HL-60 (cell line): ENCODE data around the gene NOVA2.

Experiments used
- DNase-seq, 2 experiments: peaks; one replicate each; pipeline ENCODE4 v3.0.0-alpha.2; 2010 to 2020; ENCODE audit warnings: low read depth in 1 of 2, low spot score in 1 of 2
- H3K27ac ChIP-seq: fragments of 250-450 bp; sonication (Bioruptor Pico); replicated peaks from 2 replicates; pipeline ENCODE4 v1.5.1; 2020; ENCODE audit warnings: mild to moderate bottlenecking, moderate library complexity
- H3K27me3 ChIP-seq: fragments of 250-450 bp; sonication (Bioruptor Pico); 2 replicates; pipeline ENCODE4 v1.5.1; 2021; ENCODE audit warnings: mild to moderate bottlenecking, moderate library complexity; ENCODE audit not compliant: insufficient read depth, poor library complexity, severe bottlenecking
- H3K4me3 ChIP-seq: replicated peaks from 2 replicates; pipeline ENCODE4 v1.5.1; 2011; ENCODE audit warnings: mild to moderate bottlenecking, control low read depth, low read length; ENCODE audit not compliant: insufficient read depth
- CTCF ChIP-seq: IDR thresholded peaks from one replicate; pipeline ENCODE4 v1.5.1; 2011; ENCODE audit warnings: low read length, control low read depth, inconsistent platforms; ENCODE audit not compliant: insufficient read depth
- GABPA ChIP-seq: IDR thresholded peaks from 2 replicates; pipeline ENCODE4 v1.6.1; 2012; ENCODE audit warnings: low read depth
- POLR2AphosphoS5 ChIP-seq: IDR thresholded peaks from 2 replicates; pipeline ENCODE4 v1.6.1; 2012; ENCODE audit warnings: low read depth
- SPI1 ChIP-seq: IDR thresholded peaks from 2 replicates; pipeline ENCODE4 v1.6.1; 2012; ENCODE audit warnings: low read depth, mild to moderate bottlenecking, borderline replicate concordance
- TF ChIP-seq, protein P1 (sequence below): IDR thresholded peaks from 2 replicates; pipeline ENCODE4 v1.6.1; 2012; ENCODE audit warnings: low read depth; ENCODE audit not compliant: insufficient replicate concordance

NOVA2 gene

GRCh38 chr19:45990113-45990728 is 16.6 kb upstream of the NOVA2 start:
- no peak for DNase-seq
- Histone ChIP-seq H3K27me3 (no peaks in the 10 kb centered on the region), H3K27ac (no peak overlapping the region), H3K4me3 (no peak overlapping the region)
- TF ChIP-seq, protein P1, sequence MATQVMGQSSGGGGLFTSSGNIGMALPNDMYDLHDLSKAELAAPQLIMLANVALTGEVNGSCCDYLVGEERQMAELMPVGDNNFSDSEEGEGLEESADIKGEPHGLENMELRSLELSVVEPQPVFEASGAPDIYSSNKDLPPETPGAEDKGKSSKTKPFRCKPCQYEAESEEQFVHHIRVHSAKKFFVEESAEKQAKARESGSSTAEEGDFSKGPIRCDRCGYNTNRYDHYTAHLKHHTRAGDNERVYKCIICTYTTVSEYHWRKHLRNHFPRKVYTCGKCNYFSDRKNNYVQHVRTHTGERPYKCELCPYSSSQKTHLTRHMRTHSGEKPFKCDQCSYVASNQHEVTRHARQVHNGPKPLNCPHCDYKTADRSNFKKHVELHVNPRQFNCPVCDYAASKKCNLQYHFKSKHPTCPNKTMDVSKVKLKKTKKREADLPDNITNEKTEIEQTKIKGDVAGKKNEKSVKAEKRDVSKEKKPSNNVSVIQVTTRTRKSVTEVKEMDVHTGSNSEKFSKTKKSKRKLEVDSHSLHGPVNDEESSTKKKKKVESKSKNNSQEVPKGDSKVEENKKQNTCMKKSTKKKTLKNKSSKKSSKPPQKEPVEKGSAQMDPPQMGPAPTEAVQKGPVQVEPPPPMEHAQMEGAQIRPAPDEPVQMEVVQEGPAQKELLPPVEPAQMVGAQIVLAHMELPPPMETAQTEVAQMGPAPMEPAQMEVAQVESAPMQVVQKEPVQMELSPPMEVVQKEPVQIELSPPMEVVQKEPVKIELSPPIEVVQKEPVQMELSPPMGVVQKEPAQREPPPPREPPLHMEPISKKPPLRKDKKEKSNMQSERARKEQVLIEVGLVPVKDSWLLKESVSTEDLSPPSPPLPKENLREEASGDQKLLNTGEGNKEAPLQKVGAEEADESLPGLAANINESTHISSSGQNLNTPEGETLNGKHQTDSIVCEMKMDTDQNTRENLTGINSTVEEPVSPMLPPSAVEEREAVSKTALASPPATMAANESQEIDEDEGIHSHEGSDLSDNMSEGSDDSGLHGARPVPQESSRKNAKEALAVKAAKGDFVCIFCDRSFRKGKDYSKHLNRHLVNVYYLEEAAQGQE = no peak
- TF ChIP-seq POLR2AphosphoS5 = no peak
- TF ChIP-seq CTCF = no peak
- no peak for TF ChIP-seq SPI1
- TF ChIP-seq GABPA = no peak

DNA sequence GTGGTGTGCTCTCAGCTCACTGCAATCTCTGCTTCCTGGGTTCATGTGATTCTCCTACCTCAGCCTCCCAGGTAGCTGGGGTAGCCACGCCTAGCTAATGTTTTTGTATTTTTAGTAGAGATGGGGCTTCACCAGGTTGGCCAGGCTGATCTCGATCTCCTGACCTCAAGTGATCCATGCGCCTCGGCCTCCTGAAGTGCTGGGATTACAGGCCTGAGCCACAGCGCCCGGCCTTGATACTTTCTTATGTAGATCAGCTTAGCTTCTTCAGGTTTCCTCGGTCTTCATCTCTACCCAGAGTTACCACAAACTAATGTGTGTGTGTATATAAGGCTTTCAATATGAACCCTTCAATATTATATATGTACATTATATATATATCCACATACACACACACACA is 11.7 kb upstream of the NOVA2 start:
- TF ChIP-seq, protein P1 = no peak
- TF ChIP-seq SPI1 (no peak), CTCF (no peak), GABPA (no peak), POLR2AphosphoS5 (no peak)
- H3K27me3 ChIP-seq = no peaks in the 10 kb centered on the region
- DNase-seq = no peak
- no peak overlapping the region for H3K27ac ChIP-seq
- no peak overlapping the region for H3K4me3 ChIP-seq

DNA sequence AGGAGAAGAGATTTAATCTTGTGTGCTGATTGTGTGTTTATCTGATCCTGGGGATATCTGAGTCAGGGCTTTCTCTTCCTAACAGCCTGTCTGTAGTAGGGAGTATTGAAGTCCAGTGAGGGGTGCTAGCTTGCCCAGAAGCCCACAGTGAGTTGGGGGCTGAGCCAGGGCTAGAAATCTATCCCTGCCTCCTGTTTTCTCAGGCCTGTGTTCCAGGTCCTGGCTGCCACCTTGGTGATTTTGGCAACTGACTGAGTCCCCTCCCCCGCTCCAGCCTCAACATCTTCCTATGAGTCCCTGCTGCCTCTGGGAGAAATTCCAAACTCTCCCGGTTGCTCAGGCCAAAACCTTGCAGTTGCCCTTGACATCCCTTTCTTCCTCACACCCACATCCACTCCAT is 7.7 kb upstream of the NOVA2 start:
- no peak for DNase-seq

More for the DNA sequence above, 7.7 kb upstream of the NOVA2 start:
- H3K27ac ChIP-seq = no peak overlapping the region
- TF ChIP-seq GABPA (no peak), SPI1 (no peak), POLR2AphosphoS5 (no peak), CTCF (no peak)
- TF ChIP-seq, protein P1 = no peak
- no peak overlapping the region for H3K4me3 ChIP-seq
- H3K27me3 ChIP-seq = no peaks in the 10 kb centered on the region
